ENCODE measurements around the gene RIOK2.

The RIOK2 gene

GRCh38 chr5:97183100-97183929 lies at the start of gene RIOK2:
TSS of gene RIOK2 (minus strand) at chr5:97183247. CDS start at chr5:97183191, 56 bp downstream.
- Mint-ChIP-seq H3K36me3 (ENCODE audit: low read depth) (peaks cover 25% of the 10 kb centered on the region), H3K4me3 (peak within 1 kb of the TSS; percentile 87), H3K27me3 (ENCODE audit: low read depth) (peaks cover 9% of the 10 kb centered on the region), H3K4me1 (ENCODE audit: low read depth) (peaks cover 22% of the 10 kb centered on the region), H3K27ac (peak within 1 kb of the TSS; percentile 100), H3K9me3 (peaks cover 5% of the 10 kb centered on the region)
- DNase-seq (ENCODE audit: low spot score) = peak; percentile 92

- no peak for DNase-seq (ENCODE audit: low spot score)
- Mint-ChIP-seq H3K4me1 (ENCODE audit: low read depth) (no peaks in the 10 kb centered on the region), H3K4me3 (no peak overlapping the region), H3K27ac (no peak overlapping the region), H3K36me3 (ENCODE audit: low read depth) (no peaks in the 10 kb centered on the region), H3K27me3 (ENCODE audit: low read depth) (peaks cover 8% of the 10 kb centered on the region), H3K9me3 (no peaks in the 10 kb centered on the region)
Observed at GRCh38 chr5:97231025-97231636, 48.1 kb upstream of the RIOK2 start.

GRCh38 chr5:97229688-97230285 lies 46.7 kb upstream of the RIOK2 start:
- Mint-ChIP-seq H3K4me3 (no peak overlapping the region), H3K27me3 (ENCODE audit: low read depth) (peaks cover 8% of the 10 kb centered on the region), H3K9me3 (no peaks in the 10 kb centered on the region), H3K27ac (no peak overlapping the region), H3K36me3 (ENCODE audit: low read depth) (no peaks in the 10 kb centered on the region), H3K4me1 (ENCODE audit: low read depth) (no peaks in the 10 kb centered on the region)
- no peak for DNase-seq (ENCODE audit: low spot score)

GRCh38 chr5:97229196-97229595 lies 46.1 kb upstream of the RIOK2 start:
- H3K36me3 Mint-ChIP-seq (ENCODE audit: low read depth) = no peaks in the 10 kb centered on the region
- H3K4me3 Mint-ChIP-seq = no peak overlapping the region
- no peak overlapping the region for H3K27ac Mint-ChIP-seq
- H3K27me3 Mint-ChIP-seq (ENCODE audit: low read depth) = peaks cover 8% of the 10 kb centered on the region
- H3K4me1 Mint-ChIP-seq (ENCODE audit: low read depth) = no peaks in the 10 kb centered on the region
- no peaks in the 10 kb centered on the region for H3K9me3 Mint-ChIP-seq
- no peak for DNase-seq (ENCODE audit: low spot score)

- DNase-seq (ENCODE audit: low spot score) = no peak
- no peaks in the 10 kb centered on the region for H3K9me3 Mint-ChIP-seq
- no peak overlapping the region for H3K4me3 Mint-ChIP-seq
- no peaks in the 10 kb centered on the region for H3K4me1 Mint-ChIP-seq (ENCODE audit: low read depth)
- H3K36me3 Mint-ChIP-seq (ENCODE audit: low read depth) = no peaks in the 10 kb centered on the region
- no peak overlapping the region for H3K27ac Mint-ChIP-seq
- peaks cover 8% of the 10 kb centered on the region for H3K27me3 Mint-ChIP-seq (ENCODE audit: low read depth)
Observed at GRCh38 chr5:97225222-97225621, 42.2 kb upstream of the RIOK2 start.

GRCh38 chr5:97224112-97224750 lies 41.2 kb upstream of the RIOK2 start:
- H3K27me3 Mint-ChIP-seq (ENCODE audit: low read depth) = peaks cover 5% of the 10 kb centered on the region
- H3K36me3 Mint-ChIP-seq (ENCODE audit: low read depth) = no peaks in the 10 kb centered on the region
- H3K27ac Mint-ChIP-seq = no peak overlapping the region
- DNase-seq (ENCODE audit: low spot score) = no peak
- no peaks in the 10 kb centered on the region for H3K9me3 Mint-ChIP-seq
- no peak overlapping the region for H3K4me3 Mint-ChIP-seq
- no peaks in the 10 kb centered on the region for H3K4me1 Mint-ChIP-seq (ENCODE audit: low read depth)

- no peak overlapping the region for H3K27ac Mint-ChIP-seq
Observed at GRCh38 chr5:97223596-97223995, 40.5 kb upstream of the RIOK2 start.

GRCh38 chr5:97209343-97209742 lies 26.3 kb upstream of the RIOK2 start:
- Mint-ChIP-seq H3K36me3 (ENCODE audit: low read depth) (no peaks in the 10 kb centered on the region), H3K9me3 (peaks cover 11% of the 10 kb centered on the region), H3K27me3 (ENCODE audit: low read depth) (peaks cover 6% of the 10 kb centered on the region), H3K27ac (no peak overlapping the region), H3K4me3 (no peak overlapping the region), H3K4me1 (ENCODE audit: low read depth) (no peaks in the 10 kb centered on the region)
- no peak for DNase-seq (ENCODE audit: low spot score)

More at GRCh38 chr5:97223596-97223995, 40.5 kb upstream of the RIOK2 start:
- Mint-ChIP-seq H3K27me3 (ENCODE audit: low read depth) (peaks cover 2% of the 10 kb centered on the region), H3K4me3 (no peak overlapping the region), H3K4me1 (ENCODE audit: low read depth) (no peaks in the 10 kb centered on the region), H3K9me3 (no peaks in the 10 kb centered on the region), H3K36me3 (ENCODE audit: low read depth) (no peaks in the 10 kb centered on the region)
- DNase-seq (ENCODE audit: low spot score) = no peak

- Mint-ChIP-seq H3K27ac (no peak overlapping the region), H3K4me1 (ENCODE audit: low read depth) (no peaks in the 10 kb centered on the region), H3K4me3 (no peak overlapping the region), H3K36me3 (ENCODE audit: low read depth) (no peaks in the 10 kb centered on the region), H3K27me3 (ENCODE audit: low read depth) (peaks cover 6% of the 10 kb centered on the region), H3K9me3 (peaks cover 6% of the 10 kb centered on the region)
- no peak for DNase-seq (ENCODE audit: low spot score)
Observed at GRCh38 chr5:97208714-97209113, 25.7 kb upstream of the RIOK2 start.

GRCh38 chr5:97208184-97208713 lies 25.2 kb upstream of the RIOK2 start:
- no peak for DNase-seq (ENCODE audit: low spot score)
- Mint-ChIP-seq H3K27me3 (ENCODE audit: low read depth) (peaks cover 6% of the 10 kb centered on the region), H3K4me3 (no peak overlapping the region), H3K27ac (no peak overlapping the region), H3K36me3 (ENCODE audit: low read depth) (no peaks in the 10 kb centered on the region), H3K9me3 (peaks cover 5% of the 10 kb centered on the region), H3K4me1 (ENCODE audit: low read depth) (no peaks in the 10 kb centered on the region)

GRCh38 chr5:97194366-97194765 lies 11.3 kb upstream of the RIOK2 start:
- Mint-ChIP-seq H3K9me3 (no peaks in the 10 kb centered on the region), H3K27me3 (ENCODE audit: low read depth) (peaks cover 11% of the 10 kb centered on the region), H3K27ac (no peak overlapping the region), H3K4me3 (no peak overlapping the region), H3K4me1 (ENCODE audit: low read depth) (peaks cover 6% of the 10 kb centered on the region), H3K36me3 (ENCODE audit: low read depth) (no peaks in the 10 kb centered on the region)
- no peak for DNase-seq (ENCODE audit: low spot score)

- H3K36me3 Mint-ChIP-seq (ENCODE audit: low read depth) = no peaks in the 10 kb centered on the region
- no peak overlapping the region for H3K27ac Mint-ChIP-seq
- no peak for DNase-seq (ENCODE audit: low spot score)
- peaks cover 6% of the 10 kb centered on the region for H3K4me1 Mint-ChIP-seq (ENCODE audit: low read depth)
- no peaks in the 10 kb centered on the region for H3K9me3 Mint-ChIP-seq
- H3K4me3 Mint-ChIP-seq = no peak overlapping the region
- peaks cover 11% of the 10 kb centered on the region for H3K27me3 Mint-ChIP-seq (ENCODE audit: low read depth)
Observed at GRCh38 chr5:97193355-97193688, 10.3 kb upstream of the RIOK2 start.

GRCh38 chr5:97192580-97193354 lies 9.7 kb upstream of the RIOK2 start:
- Mint-ChIP-seq H3K9me3 (no peaks in the 10 kb centered on the region), H3K27ac (no peak overlapping the region), H3K36me3 (ENCODE audit: low read depth) (no peaks in the 10 kb centered on the region), H3K4me3 (no peak overlapping the region), H3K4me1 (ENCODE audit: low read depth) (peaks cover 6% of the 10 kb centered on the region), H3K27me3 (ENCODE audit: low read depth) (peaks cover 11% of the 10 kb centered on the region)
- no peak for DNase-seq (ENCODE audit: low spot score)
